ENCODE data around the gene CEMP1.

- no peak for TF ChIP-seq CTCF (IDR thresholded peaks at IDR 0.05)
- no peak for TF ChIP-seq TCF7L2 (IDR thresholded peaks at IDR 0.05; ENCODE audit: low read depth, low read length)
- TF ChIP-seq SIN3A (IDR thresholded peaks at IDR 0.05; ENCODE audit: borderline replicate concordance, insufficient read depth, low read depth, low read length): no peak
Measured at GRCh38 chr16:2528161-2529060, 2.8 kb downstream of the CEMP1 start.

Measured in Panc1 (cell line).